Kasumi-1 (cell line): ENCODE data around the gene VSTM2B.

ENCODE experiments used
- DNase-seq, 2 experiments: peaks; one replicate each; lab custom pipeline; 2025; lab: John Stamatoyannopoulos, UW

VSTM2B gene

DNA sequence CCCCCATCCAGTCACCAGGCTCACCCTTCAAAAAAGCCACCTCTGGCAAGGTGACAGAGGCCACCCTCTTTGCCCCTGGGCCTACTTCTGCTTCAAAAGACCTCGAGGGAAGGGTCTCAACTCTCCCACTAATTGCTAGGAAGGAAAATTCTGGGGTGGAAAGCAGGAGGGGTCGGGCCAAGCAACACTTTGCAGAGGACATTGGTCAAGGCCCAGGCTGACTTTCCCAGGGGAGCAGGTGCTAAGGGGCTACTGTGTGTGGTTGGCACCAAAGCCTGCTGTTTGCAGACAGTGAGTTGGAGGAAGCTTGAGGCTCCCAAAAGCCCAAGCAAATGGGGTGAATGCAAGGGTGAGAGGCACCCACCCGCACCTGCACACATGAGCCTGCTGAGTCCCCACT lies 28.6 kb upstream of the VSTM2B start:
- no peak for DNase-seq

DNA sequence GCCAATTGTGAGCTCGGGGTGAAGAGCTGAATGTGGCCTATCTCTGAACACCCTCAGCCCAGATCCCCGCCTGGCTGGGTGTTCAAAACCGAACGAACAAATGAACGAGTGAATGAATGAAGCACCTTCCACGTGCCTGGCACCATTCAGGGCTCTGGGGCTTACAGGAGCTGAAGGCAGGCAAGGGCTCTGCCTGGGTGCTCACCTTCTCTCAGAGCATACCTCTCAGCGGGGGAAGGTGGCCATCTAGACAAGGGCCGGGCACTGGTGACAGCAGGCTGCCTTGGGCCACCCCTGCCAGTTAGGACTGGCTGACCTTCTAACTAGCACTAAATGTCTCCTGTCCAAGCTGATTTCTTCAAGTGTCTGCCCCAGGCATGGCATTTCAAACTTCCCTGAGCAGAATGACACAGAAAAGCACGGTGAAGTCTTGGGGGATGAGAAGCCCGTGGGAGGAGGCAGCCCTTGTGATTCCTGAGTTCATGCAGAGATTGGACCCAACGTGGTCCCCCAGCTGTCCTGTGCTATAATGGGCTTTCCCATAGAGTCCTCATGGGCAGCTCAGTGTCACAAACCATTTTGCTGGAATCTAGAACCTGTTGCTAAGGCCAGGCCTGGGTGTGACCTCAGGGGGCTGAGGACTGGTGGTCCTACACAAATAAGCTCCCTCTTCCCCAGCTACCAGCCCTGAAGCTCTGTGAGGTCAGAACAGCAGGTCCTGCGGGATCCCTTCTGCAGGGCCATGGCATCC lies 27.9 kb upstream of the VSTM2B start:
- DNase-seq = no peak

DNA sequence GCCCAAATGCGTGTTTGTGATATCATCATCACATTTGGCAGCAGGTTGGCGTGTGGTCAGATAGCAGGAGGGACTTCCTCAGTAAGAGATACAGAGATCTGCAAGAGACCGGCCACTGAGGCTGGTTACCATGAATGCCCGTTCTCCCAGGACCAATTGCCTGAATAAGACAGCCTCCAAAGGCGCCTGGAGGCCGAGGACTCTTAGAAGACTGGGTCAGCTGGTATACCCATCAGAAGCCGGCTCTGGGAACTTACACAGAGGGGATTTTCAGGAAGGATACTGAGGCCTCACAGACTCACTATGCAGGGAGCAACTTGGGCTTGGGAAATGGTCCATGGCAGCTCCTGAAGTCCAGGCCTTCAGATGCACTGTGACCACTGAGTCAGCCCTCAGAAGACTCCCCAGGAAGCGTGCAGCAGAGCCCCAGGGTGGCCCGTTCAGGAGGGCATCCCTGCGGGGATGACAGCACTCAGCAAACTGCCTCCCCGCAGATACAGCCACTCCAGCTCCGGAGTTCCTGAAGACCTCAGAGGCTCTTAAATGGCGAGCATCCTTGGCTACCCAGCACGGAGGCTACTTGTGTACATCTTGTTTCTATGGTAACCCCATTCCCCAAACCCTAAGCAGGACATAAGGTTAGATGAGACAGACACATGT lies 26.4 kb upstream of the VSTM2B start:
- no peak for DNase-seq

DNA sequence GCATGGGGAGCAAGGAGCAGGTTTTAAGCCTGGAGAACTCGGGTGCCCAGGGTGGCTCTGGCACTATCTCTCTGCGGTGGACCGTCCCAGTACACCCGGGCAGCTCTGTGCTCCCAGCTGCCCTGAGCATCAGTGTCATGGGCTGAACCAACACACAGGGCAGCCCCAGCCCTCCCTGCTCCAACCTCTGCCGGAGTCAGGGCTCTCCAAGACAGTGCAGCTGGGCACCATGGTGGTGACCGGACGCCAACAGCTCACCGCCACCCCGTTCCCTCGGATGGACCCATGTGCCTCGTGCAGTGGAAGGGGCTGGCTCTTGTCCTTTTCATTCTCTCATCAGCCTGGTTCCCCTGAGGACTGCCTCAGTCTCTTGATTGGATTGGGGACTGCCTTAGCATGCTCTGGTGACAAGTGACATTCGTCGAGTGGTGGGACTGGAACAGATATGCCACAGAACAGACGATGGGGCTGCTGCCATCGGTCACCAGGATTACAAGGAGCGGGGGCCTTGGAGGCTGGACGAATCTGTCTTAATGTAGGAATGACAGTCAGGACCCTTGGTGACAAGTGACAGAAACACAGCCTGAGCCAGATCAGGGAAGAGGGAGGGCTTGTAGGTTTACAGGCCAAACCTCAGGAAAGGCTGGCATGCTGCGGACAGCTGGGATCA lies 25.7 kb upstream of the VSTM2B start:
- DNase-seq = no peak

- no peak for DNase-seq
Measured at GRCh38 chr19:29501816-29502580, 23.8 kb upstream of the VSTM2B start.

DNA sequence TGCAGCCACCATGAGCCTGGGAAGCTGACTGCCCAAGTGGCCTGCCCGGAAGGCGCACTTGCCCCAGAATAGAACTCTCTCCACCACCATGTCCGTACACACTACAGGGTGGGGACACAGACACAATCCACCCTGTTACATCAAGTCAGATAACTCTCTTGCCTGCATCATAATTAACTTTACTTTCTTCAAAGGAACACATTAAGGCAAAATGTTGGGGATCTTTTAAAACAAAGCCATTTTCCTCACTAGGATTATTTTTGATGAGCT lies 23.3 kb upstream of the VSTM2B start:
- DNase-seq = no peak

GRCh38 chr19:29503140-29503758 lies 22.5 kb upstream of the VSTM2B start:
- DNase-seq = no peak

DNA sequence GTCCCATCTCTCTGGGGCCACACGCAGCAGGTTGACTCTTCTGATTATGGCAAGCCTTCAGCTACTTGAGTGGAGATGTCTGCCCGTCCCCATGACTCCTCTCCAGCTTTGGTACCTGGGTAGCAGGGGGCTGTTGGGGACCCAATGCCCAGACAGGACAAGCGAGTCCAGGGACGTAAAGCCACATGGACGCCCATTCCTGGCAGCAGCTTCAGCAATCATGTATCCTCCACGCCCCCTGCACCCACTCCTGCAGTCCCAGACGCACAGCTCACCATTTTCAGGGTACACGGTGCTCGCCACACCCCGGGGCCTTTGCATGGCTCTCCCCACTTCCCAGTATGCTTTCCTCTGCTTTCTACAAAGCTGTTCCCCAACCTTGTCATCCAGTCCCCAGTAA lies 22.0 kb upstream of the VSTM2B start:
- no peak for DNase-seq

GRCh38 chr19:29504454-29504853 lies 21.3 kb upstream of the VSTM2B start:
- no peak for DNase-seq

- no peak for DNase-seq
Measured at GRCh38 chr19:29505097-29505824, 20.5 kb upstream of the VSTM2B start.

DNA sequence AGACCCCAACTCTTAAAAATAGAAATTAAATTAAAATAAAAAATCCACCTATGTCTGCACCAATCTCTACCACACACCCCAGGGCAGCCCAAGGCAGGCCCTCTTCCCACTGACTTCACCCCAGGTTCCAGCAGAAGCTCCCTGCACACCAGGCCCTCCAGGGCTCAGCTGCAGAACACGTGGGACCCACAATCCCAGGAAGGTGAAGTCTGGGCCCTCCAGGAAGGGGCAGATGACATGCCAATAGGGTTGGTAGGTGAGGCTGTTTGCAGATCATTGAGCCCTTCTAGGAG lies 19.2 kb upstream of the VSTM2B start:
- no peak for DNase-seq

DNA sequence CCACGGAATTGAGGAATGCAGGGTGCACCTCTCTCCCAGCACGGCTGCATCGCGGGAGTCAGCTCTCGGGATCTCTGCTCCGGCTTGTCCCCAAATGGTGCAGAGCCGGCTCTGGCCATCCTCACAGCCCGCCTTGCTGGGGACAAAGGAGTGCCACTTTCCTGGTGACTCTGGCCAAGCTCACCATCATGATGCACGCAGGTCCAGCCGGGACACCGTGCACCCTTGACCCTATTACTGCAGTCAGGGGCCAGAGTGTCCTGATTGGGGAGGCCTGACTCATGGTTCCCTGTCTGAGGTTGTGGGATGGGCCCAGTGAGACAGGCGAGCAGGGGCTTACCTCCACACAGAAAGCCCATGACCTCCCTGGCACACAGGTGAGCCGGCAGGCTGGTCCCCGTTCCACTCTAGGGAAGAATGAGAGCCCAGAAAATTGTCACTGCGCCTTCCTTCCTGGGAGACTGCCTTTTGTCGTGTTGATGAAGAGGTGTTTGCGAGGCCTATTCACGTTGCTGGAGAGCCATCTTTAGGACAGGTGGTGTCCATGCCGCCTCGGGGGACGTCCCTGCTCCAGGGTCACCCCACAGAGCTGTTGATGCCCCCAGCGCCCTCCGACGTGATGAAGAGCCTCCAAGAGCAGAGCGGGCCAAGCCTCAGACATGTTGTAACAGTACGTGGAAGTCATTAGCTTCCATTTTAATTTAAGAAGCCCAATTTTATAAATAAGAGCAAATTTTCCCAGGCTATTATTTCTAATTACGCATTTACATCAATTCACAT lies 18.5 kb upstream of the VSTM2B start:
- DNase-seq = no peak

DNA sequence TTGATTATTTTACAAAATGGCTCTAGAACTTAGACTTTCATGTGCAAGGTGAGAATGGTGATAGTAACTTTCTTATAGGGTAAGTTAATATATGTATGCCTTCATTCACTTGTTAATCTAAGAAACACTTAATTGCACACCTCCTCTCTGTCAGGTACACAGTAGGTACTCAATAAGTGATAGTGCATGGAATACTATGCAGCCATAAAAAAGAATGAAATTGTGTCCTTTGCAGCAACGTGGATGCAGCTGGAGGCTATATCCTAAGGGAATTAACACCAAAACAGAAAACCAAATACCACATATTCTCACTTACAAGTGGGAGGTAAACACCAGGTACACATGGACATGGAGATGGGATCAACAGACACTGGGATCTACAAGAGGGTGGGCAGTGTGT lies 17.6 kb upstream of the VSTM2B start:
- DNase-seq = no peak

- no peak for DNase-seq
Measured at GRCh38 chr19:29509456-29509855, 16.3 kb upstream of the VSTM2B start.

DNA sequence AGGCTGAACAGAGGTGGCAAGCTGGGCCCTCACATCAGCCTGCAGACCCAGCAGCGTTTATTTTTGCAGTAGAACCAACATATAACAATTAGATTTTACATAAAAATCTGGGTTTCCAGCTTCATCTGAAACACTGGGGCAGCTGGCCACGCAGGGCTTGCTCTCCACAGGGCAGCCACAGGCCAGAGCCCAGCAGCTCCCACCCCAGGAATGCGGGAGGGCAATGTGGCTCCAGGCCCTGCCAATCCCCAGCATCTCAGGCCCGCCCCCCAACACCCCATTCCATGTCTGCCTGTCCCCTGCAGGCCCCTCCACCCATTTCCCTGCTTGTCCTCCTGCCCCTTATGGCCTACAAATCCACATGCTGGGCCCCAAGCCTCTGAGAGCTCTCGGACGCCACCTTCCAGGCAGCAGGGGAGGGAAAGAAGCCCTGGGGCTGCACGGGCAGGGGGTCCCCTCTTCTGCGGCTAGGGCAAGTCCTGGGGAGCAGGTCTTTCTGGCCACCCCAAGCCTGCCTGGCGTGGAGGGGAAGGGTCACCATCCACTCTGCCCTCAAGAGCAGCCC lies 15.0 kb upstream of the VSTM2B start:
- no peak for DNase-seq

DNA sequence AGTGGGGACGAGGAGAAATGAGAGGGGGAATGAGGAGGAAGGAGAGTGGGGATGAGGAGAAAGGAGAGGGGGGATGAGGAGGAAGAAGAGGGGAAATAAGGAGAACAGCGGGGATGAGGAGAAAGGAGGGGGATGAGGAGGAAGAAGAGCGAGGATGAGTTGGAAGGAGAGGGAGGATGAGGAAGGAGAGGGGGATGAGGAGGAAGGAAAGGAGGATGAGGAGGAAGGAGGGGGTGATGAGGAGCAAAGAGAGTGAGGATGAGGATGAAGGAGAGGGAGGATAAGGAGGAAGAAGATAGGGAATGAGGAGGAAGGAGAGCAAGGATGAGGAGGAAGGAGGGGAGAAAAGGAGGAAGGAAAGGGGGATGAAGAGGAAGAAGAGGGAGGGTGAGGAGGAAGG lies 14.0 kb upstream of the VSTM2B start:
- no peak for DNase-seq

GRCh38 chr19:29512748-29513147 lies 13.0 kb upstream of the VSTM2B start:
- DNase-seq = no peak

GRCh38 chr19:29514525-29515232 lies 11.1 kb upstream of the VSTM2B start:
- DNase-seq = no peak

GRCh38 chr19:29515233-29515619 lies 10.6 kb upstream of the VSTM2B start:
- no peak for DNase-seq

- no peak for DNase-seq
Measured at GRCh38 chr19:29515706-29516357, 10.0 kb upstream of the VSTM2B start.
